Measurements from ENCODE around the gene ZGLP1. TPM values are rescaled to one million over a fixed set of nuclear protein-coding genes. Genes with fewer than 3 reads are reported as not detected.

ZGLP1 gene
- total RNA-seq, 4 donors from 2014 or later, result 0.58 to 1.2 (median 1.2) TPM

DNA sequence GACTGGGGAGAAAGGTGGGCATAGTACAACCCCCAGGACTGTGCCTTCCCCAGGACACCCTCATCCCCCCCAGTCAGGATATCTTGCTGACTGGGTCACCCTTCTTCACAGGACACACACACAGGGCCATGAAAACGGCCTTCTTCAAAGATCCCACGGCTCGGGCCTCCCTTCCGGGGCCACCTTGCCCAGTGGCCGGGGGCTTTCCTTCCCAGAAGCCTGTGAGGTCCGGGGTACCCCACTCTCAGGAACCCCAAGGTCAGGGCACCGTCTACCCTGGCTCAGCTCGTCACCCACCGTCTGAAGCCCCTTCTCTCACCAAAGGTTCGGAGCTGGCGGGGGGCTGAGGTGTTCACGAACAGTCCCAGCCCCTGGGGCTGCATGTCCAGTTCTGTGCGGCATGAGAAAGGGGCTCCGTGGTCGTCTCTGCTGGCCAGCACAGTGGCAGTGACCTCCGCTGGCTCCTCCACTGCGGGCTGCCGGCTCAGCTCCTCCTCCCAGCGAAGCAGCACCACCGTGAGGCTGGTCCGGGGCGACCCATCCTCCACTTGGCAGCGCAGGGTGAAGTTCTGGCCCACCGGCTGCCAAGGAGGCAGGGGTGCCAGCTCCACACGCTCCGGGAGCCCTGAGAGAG lies 25.9 kb upstream of the ZGLP1 start:
- H3K27me3 ChIP-seq, result no peaks in the 10 kb centered on the region
- intact Hi-C loops (cut with DNase I), result no loop called here
- no peak for TF ChIP-seq EP300 (IDR thresholded peaks at IDR 0.05)
- TF ChIP-seq, protein P1, sequence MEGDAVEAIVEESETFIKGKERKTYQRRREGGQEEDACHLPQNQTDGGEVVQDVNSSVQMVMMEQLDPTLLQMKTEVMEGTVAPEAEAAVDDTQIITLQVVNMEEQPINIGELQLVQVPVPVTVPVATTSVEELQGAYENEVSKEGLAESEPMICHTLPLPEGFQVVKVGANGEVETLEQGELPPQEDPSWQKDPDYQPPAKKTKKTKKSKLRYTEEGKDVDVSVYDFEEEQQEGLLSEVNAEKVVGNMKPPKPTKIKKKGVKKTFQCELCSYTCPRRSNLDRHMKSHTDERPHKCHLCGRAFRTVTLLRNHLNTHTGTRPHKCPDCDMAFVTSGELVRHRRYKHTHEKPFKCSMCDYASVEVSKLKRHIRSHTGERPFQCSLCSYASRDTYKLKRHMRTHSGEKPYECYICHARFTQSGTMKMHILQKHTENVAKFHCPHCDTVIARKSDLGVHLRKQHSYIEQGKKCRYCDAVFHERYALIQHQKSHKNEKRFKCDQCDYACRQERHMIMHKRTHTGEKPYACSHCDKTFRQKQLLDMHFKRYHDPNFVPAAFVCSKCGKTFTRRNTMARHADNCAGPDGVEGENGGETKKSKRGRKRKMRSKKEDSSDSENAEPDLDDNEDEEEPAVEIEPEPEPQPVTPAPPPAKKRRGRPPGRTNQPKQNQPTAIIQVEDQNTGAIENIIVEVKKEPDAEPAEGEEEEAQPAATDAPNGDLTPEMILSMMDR (IDR thresholded peaks at IDR 0.05), result no peak
- no peak for TF ChIP-seq POLR2A (IDR thresholded peaks at IDR 0.05; ENCODE audit: low read depth)
- no peak for TF ChIP-seq POLR2AphosphoS5 (IDR thresholded peaks at IDR 0.05)
- H3K4me3 ChIP-seq, result peak overlapping the region; percentile 85 to 95 (median 91)
- WGBS, result 72% methylated on average over 11 of the region's 26 CpGs
- no peak for DNase-seq (ENCODE audit: extremely low spot score)
- peaks cover under 1 to 4% (median 4%) of the 10 kb centered on the region in 4 donors for H3K36me3 ChIP-seq
- H3K27ac ChIP-seq (replicated peaks in 1 of 4), result peak overlapping the region; percentile 93 to 97 (median 95)
- H3K9me3 ChIP-seq, result no peaks in the 10 kb centered on the region
- H3K4me1 ChIP-seq, result peaks cover 27 to 43% (median 36%) of the 10 kb centered on the region in 4 donors

DNA sequence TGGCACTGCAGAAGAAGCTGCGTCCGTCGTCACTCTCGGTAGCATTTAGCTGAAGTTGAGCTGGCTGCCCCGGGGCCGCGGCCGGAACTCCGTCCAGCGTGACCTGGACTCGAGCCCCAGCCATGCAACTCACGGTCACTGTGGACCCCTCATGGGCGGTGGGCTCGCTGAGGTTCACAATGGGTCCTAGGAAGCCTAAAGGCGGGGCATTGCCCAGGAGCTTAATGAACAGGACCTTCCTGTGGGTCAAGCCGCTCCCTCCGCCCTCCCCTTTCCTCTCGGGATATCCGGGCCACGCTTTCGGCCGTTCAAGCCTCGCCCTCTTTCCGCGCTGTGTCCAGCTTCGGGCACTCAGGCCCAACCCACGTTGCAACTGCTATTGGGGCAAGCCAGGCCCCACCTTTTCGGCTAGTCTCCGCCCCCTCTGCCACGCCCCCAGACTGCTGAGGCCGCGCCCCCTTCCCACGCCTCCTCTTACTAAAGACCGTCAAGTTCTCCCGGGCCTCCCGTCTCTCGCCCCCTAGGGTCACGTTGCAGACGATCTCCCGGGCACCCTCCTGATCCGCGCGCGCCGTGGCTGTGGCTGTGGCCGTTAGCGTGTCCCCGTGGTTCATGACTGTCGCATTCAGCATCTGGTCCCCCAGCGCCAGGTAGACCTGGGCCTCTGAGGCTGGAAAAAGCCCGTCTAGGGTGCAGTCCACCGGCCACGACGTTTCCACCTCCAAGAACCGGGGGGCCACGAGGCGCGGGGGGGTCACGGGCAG lies 25.2 kb upstream of the ZGLP1 start:
- no peaks in the 10 kb centered on the region for H3K27me3 ChIP-seq
- H3K27ac ChIP-seq (replicated peaks in 1 of 4), result peak overlapping the region; percentile 93 to 97 (median 95)
- H3K4me3 ChIP-seq, result peak overlapping the region; percentile 85 to 95 (median 91)
- 27% methylated on average over 25 of the region's 59 CpGs for WGBS
- H3K4me1 ChIP-seq, result peaks cover 27 to 43% (median 37%) of the 10 kb centered on the region in 4 donors
- peaks cover 8 to 11% (median 11%) of the 10 kb centered on the region in 4 donors for H3K36me3 ChIP-seq
- TF ChIP-seq, protein P1 (IDR thresholded peaks at IDR 0.05), result peak in 2 of 3 experiments; percentile 7 to 16
- TF ChIP-seq EP300 (IDR thresholded peaks at IDR 0.05) (no peak), POLR2AphosphoS5 (IDR thresholded peaks at IDR 0.05) (peak; percentile 85 to 89), POLR2A (IDR thresholded peaks at IDR 0.05; ENCODE audit: low read depth) (no peak)
- DNase-seq (ENCODE audit: extremely low spot score), result peak; percentile 98
- no peaks in the 10 kb centered on the region for H3K9me3 ChIP-seq
- intact Hi-C loops (cut with DNase I), result no loop called here

DNA sequence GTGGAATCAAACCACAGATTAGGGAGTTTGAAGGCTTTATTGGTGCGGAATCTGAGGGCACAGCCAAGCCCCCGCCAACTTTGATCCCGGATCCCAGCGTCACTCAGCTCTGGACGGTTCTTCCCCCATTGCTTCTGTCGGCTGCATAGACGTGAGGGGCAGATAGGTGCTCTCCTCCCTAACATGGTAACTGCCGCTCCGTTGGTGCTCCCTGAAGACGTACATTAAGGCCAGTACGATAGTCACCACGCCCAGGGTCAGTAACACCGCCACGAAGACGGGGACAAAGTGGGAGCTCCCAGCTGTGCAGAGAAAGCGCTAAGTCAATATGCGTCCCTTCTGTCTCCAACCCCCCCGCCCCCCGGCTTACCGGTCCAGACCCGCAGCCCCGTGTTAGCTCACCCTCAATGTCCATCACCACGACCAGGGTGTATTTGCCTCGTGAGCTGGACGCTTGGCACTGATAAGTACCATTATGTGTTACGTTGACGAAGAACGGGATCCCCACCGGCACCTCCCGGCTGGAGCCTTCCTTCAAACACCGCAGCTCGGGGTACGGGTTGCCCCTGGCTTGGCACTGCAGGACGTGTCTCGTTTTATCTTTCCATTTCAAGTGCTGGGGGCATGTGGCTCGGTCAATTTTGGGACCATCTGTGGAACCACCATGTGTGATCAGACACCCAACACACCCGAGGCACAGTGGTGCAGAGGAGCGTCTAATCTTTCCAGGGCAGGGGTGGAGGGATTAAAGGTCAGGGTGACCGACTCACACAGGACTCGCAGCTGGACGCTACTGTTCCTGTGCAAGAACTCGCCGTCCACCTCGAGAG lies 24.4 kb upstream of the ZGLP1 start:
- Histone ChIP-seq H3K4me1 (peaks cover 27 to 42% (median 35%) of the 10 kb centered on the region in 4 donors), H3K36me3 (peaks cover 16 to 19% (median 19%) of the 10 kb centered on the region in 4 donors), H3K9me3 (no peaks in the 10 kb centered on the region), H3K27me3 (no peaks in the 10 kb centered on the region), H3K27ac (replicated peaks in 1 of 4) (peak overlapping the region; percentile 93 to 97 (median 95)), H3K4me3 (peak overlapping the region; percentile 85 to 95 (median 91))
- intact Hi-C loops (cut with DNase I), result no loop called here
- 21% methylated on average over 24 of the region's 44 CpGs for WGBS
- no peak for DNase-seq (ENCODE audit: extremely low spot score)
- TF ChIP-seq POLR2A (IDR thresholded peaks at IDR 0.05; ENCODE audit: low read depth), result no peak
- TF ChIP-seq EP300 (IDR thresholded peaks at IDR 0.05), result no peak
- no peak for TF ChIP-seq POLR2AphosphoS5 (IDR thresholded peaks at IDR 0.05)
- TF ChIP-seq, protein P1 (IDR thresholded peaks at IDR 0.05), result no peak

DNA sequence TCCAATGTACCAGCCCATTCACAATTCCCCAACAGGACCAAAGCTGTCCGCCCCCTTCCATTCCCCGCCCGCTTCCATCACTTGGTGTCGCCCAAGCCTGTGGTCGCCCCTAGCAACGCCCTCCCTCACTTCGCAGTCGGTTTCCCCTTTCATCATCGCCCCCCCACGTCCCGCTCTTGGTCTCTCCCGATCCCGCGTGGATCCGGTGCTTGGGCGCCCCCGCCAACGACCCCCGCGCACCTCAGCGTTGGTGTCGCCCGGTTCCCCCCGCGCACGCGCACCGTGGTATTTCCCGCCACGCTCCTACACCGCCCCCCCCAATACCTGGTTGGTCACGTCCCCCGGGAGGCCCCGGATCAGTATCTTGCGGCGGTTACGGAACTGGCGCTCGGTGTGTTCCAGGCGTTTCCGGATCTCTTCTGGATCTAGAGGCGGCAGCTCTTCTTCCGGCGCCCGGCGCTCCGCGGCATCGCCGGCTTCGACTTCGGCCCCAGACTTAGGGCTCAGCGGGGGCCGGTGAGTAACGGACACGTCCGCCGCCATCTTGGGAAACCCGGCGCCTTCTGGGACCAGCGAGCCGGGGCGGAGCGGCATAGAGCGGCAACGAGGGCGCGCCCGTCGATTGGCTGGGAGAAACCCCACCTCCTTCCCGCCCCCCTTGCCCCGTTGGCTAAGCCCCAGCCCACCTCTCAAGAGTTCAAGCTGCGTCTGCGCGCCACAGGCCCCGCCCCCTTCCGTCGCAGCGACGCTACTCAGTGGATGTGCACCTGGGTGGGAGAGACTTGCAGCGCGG lies 23.5 kb upstream of the ZGLP1 start, which contains the start of gene RAVER1:
RAVER1 (minus strand) TSS at position 565 of the 793 bp plus-strand sequence; CDS start at position 543, 22 bp downstream.
- Histone ChIP-seq H3K27ac (replicated peaks in 1 of 4) (peak within 1 kb of the TSS; percentile 93 to 97 (median 95)), H3K27me3 (no peaks in the 10 kb centered on the region), H3K4me3 (peak within 1 kb of the TSS; percentile 85 to 95 (median 91)), H3K4me1 (peaks cover 27 to 42% (median 35%) of the 10 kb centered on the region in 4 donors), H3K36me3 (peaks cover 24 to 27% (median 27%) of the 10 kb centered on the region in 4 donors), H3K9me3 (no peaks in the 10 kb centered on the region)
- peak; percentile 81 to 94 for TF ChIP-seq POLR2AphosphoS5 (IDR thresholded peaks at IDR 0.05)
- TF ChIP-seq, protein P1 (IDR thresholded peaks at IDR 0.05), result no peak
- peak; percentile 14 for TF ChIP-seq POLR2A (IDR thresholded peaks at IDR 0.05; ENCODE audit: low read depth)
- peak; percentile 99 for DNase-seq (ENCODE audit: extremely low spot score)
- WGBS, result 0% methylated on average over 27 of the region's 82 CpGs
- intact Hi-C loops (cut with DNase I), result no loop called here

All from esophagus muscularis mucosa (tissue), 4 donors.